ENCODE measurements around the gene PRR23A. TPM values are rescaled to one million over a fixed set of nuclear protein-coding genes. Genes with fewer than 3 reads are reported as not detected.
"Not testable (repeated sequence)": the region's sequence is repeated elsewhere in the genome, so short reads cannot be mapped to it uniquely, and the experiment has no call there.

The PRR23A gene
- total RNA-seq, 1 donor from 2014 or later: not detected

DNA sequence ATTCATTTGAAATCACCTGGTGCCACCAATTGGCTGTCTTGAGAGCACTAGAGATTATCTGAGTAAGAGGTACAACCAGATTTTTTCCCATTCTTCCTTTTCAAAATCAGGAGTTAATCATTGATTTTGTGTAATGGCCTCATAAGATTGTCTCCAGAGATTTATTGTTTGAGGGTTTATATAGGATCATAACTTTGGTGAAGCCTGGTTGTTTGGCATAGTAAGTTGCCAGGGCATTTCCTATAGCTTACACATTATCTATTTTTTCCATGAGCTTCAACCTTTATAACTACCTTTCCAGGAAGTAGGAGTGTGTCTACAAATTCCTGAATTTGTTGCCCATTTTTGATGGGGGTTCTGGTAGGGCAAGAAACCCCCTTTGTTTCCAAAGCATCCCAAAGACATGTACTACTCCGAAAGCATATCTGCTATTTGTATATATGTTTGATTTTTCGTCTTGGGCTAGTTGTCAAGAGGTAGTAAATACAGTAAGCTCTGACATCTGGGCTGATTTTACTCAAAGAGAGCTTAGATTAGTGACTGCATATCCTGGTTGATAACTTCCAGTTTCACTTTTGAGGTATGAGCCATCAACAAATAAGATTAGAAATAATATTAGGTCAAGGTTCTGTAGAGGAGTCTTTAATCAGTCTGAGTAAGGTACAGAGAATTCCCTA lies 26.4 kb upstream of the PRR23A start:
- H3K9me3 ChIP-seq: peaks cover 7% of the 10 kb centered on the region
- TF ChIP-seq, protein P1, sequence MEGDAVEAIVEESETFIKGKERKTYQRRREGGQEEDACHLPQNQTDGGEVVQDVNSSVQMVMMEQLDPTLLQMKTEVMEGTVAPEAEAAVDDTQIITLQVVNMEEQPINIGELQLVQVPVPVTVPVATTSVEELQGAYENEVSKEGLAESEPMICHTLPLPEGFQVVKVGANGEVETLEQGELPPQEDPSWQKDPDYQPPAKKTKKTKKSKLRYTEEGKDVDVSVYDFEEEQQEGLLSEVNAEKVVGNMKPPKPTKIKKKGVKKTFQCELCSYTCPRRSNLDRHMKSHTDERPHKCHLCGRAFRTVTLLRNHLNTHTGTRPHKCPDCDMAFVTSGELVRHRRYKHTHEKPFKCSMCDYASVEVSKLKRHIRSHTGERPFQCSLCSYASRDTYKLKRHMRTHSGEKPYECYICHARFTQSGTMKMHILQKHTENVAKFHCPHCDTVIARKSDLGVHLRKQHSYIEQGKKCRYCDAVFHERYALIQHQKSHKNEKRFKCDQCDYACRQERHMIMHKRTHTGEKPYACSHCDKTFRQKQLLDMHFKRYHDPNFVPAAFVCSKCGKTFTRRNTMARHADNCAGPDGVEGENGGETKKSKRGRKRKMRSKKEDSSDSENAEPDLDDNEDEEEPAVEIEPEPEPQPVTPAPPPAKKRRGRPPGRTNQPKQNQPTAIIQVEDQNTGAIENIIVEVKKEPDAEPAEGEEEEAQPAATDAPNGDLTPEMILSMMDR (IDR thresholded peaks at IDR 0.05): no peak
- H3K4me1 ChIP-seq: no peaks in the 10 kb centered on the region
- H3K27me3 ChIP-seq: no peaks in the 10 kb centered on the region
- no peak overlapping the region for H3K27ac ChIP-seq
- ATAC-seq (no peak), DNase-seq (no peak)
- H3K36me3 ChIP-seq: no peaks in the 10 kb centered on the region
- intact Hi-C loops (cut with DNase I): no loop called here
- H3K4me3 ChIP-seq: no peak overlapping the region

DNA sequence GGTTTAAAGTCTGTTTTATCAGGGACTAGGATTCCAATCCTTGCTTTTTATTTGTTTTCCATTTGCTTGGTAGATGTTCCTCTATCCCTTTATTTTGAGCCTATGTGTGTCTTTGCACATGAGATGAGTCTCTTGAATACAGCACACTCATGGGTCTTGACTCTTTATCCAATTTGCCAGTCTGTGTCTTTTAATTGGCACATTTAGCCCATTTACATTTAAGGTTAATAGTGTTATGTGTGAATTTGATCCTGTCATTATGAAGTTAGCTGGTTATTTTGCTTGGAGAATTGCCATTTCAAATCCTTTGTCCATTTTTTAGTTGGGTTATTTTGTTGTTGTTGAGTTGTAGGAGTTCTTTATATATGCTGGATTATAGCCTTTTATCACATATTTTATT lies 24.5 kb upstream of the PRR23A start:
- H3K4me1 ChIP-seq; intact Hi-C loops (cut with DNase I); DNase-seq; H3K4me3 ChIP-seq; H3K36me3 ChIP-seq; H3K27ac ChIP-seq; H3K9me3 ChIP-seq; ATAC-seq; H3K27me3 ChIP-seq: not testable (repeated sequence)

DNA sequence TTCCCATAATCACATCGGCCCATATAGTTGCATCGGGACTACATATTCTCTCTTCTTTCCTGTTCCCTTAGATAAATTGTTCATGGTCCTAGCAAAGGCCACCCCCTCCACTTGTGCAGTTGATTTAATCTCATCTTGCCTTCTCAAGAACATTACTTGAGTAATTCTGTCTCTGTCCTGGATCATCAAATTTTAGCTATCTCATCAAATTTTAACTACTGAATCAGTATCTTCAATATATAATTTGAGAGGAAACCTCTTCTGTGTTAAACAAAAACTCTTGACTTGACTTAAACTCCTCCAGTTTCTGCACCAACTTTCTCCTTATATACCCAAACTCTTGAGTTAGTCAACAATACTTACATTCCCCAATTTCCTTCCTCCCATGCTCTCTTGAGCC lies 18.9 kb upstream of the PRR23A start:
- TF ChIP-seq, protein P1 (IDR thresholded peaks at IDR 0.05): no peak

DNA sequence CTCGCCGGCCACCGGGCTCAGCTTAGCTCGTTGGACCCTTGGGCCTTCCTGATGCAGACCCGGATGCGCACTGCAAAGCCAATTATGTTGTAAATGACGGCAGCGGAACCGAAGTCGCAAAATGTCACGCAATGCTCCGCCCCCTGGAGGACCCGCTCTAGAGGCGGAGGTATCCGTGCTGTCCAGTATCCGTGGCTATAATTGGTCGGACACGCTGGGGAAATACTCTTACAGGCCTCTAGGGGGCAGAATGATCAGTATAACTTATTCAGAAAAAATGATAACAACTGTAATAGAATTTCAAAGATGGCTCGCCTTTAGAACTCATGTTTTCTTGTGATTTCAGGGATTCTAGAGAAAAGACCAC lies 14.8 kb upstream of the PRR23A start, which contains the start of gene PRR23B:
TSS of gene PRR23B (minus strand) at position 59 of the 367 bp plus-strand sequence. CDS start 265 bp downstream, outside the sequence.
- intact Hi-C loops (cut with DNase I): no loop called here
- TF ChIP-seq, protein P1 (IDR thresholded peaks at IDR 0.05): no peak

More for the DNA sequence above, 18.9 kb upstream of the PRR23A start:
- Histone ChIP-seq H3K4me1 (no peaks in the 10 kb centered on the region), H3K36me3 (no peaks in the 10 kb centered on the region), H3K27ac (no peak overlapping the region), H3K4me3 (no peak overlapping the region), H3K9me3 (no peaks in the 10 kb centered on the region), H3K27me3 (no peaks in the 10 kb centered on the region)
- DNase-seq (no peak), ATAC-seq (no peak)
- intact Hi-C loops (cut with DNase I): no loop called here

DNA sequence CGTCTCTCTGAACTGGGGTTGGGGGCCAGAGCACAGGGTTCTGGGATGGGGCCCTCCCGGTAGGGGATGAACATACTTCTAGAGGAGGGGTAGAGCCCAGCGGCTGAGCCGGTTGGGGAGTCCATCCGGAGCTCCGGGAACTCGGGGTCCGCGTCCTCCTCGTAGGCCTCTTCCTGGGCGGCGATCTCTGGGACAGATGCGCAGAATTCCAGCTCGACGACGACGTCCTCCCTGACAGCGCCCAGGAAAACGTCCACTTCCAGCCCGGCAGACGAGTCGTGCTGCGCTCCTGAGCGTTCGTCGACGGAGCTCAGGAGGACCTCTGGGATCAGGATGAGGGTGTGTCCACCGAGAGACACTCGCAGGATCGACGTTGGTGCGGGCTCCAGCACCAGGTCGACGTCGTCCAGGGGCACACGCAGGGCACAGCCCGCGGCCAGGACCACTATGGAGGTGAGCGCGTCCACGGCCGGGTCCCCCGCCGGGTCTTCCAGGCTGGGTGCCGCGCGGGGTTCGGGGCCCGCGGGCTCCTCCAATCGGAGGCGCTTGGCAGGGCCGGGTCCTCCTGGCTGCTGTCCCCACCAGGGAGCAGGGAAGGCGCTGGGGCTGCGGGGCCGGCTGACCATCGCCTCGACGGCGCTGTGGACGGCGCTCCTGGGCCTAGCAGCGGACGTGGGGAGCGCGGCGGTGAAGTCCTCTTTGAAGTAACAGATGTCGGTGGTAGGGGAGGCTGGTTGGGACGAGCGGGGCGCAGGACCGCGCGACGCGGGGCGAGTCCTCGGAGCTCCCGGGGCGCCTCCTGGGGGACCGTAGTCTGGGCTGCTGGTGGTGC lies 14.2 kb upstream of the PRR23A start:
- H3K36me3 ChIP-seq: no peaks in the 10 kb centered on the region
- no peak overlapping the region for H3K4me3 ChIP-seq
- ATAC-seq (peak; percentile 23), DNase-seq (no peak)
- TF ChIP-seq, protein P1 (IDR thresholded peaks at IDR 0.05): no peak
- intact Hi-C loops (cut with DNase I): no loop called here
- H3K27me3 ChIP-seq: no peaks in the 10 kb centered on the region
- no peaks in the 10 kb centered on the region for H3K4me1 ChIP-seq
- H3K27ac ChIP-seq: no peak overlapping the region
- H3K9me3 ChIP-seq: no peaks in the 10 kb centered on the region

More for the DNA sequence above, 14.8 kb upstream of the PRR23A start, which contains the start of gene PRR23B:
- Histone ChIP-seq H3K4me1 (no peaks in the 10 kb centered on the region), H3K9me3 (no peaks in the 10 kb centered on the region), H3K27ac (no peak within 1 kb of the TSS), H3K4me3 (no peak within 1 kb of the TSS), H3K36me3 (no peaks in the 10 kb centered on the region), H3K27me3 (no peaks in the 10 kb centered on the region)
- DNase-seq: no peak
- no peak for ATAC-seq

DNA sequence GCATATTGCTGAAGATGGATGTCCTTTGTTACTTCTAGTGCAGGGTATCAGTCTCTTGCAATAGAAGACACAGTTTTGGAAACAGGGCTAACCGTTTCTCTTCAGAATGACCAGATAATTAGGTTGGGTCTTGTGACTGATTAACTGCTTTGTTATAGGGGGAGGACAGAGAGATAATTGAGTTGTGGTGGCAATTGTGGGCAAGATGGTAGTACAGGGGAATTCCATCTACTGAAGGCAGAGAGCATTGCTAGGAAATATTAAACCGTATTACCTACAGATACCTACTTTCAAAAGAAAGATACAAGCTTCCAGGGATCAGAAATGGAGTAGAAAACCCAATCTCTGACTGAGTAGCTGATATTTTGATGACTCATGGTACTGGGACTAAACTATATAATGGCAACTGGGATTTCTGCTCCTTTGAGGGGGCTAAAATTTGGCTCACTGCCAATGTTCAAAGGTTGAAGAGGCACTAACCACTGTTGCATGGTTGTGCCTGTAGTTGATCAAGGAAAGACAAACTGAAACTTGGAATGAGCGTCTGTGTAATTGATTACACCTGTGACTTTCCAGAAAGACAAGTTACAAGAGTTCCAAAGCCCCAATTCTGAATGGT lies 10.5 kb upstream of the PRR23A start:
- Histone ChIP-seq H3K27me3 (no peaks in the 10 kb centered on the region), H3K36me3 (no peaks in the 10 kb centered on the region), H3K27ac (no peak overlapping the region), H3K4me1 (no peaks in the 10 kb centered on the region), H3K9me3 (no peaks in the 10 kb centered on the region), H3K4me3 (no peak overlapping the region)
- TF ChIP-seq, protein P1 (IDR thresholded peaks at IDR 0.05): no peak
- no peak for DNase-seq
- no peak for ATAC-seq
- intact Hi-C loops (cut with DNase I): no loop called here
